GM23338 (cell line): ENCODE data around the gene ING4. TPM values are rescaled to one million over a fixed set of nuclear protein-coding genes. Genes with fewer than 3 reads are reported as not detected.

Experiments used
- ATAC-seq: fragments of 200-7000 bp; cut with Tn5 transposase; 3 replicates; pipeline ENCODE4 v1.9.1; 2020
- DNase-seq: peaks from one replicate; pipeline ENCODE4 v3.0.0-alpha.2; 2015; ENCODE audit warnings: low spot score
- H2AFZ ChIP-seq: fragments of 200-600 bp; sonication (generic); 2 replicates; pipeline ENCODE4 v1.8.0; 2016; ENCODE audit warnings: antibody characterized with exemption, mild to moderate bottlenecking, moderate library complexity
- H3F3A ChIP-seq: fragments of 200-600 bp; sonication (generic); replicated peaks from 2 replicates; pipeline ENCODE4 v1.8.0; 2017; ENCODE audit warnings: antibody characterized with exemption, mixed run types, low read depth
- H3K27ac ChIP-seq: fragments of 200-600 bp; sonication (generic); 2 replicates; pipeline ENCODE4 v1.6.1; 2016; ENCODE audit warnings: low read depth
- H3K27me3 ChIP-seq: fragments of 200-600 bp; sonication (generic); 2 replicates; pipeline ENCODE4 v1.8.0; 2016; ENCODE audit warnings: mild to moderate bottlenecking, mixed run types, moderate library complexity; ENCODE audit not compliant: insufficient read depth
- H3K36me3 ChIP-seq: fragments of 200-600 bp; sonication (generic); 2 replicates; pipeline ENCODE4 v1.8.0; 2016; ENCODE audit warnings: mild to moderate bottlenecking; ENCODE audit not compliant: insufficient read depth
- H3K4me1 ChIP-seq: fragments of 200-600 bp; sonication (generic); 2 replicates; pipeline ENCODE4 v1.8.0; 2016; ENCODE audit warnings: mild to moderate bottlenecking, moderate library complexity; ENCODE audit not compliant: insufficient read depth
- H3K4me2 ChIP-seq: fragments of 200-600 bp; sonication (generic); 2 replicates; pipeline ENCODE4 v1.7.1; 2017; ENCODE audit warnings: mixed run types
- H3K4me3 ChIP-seq: fragments of 200-600 bp; sonication (generic); 2 replicates; pipeline ENCODE4 v1.6.1; 2016; ENCODE audit warnings: mixed run types
- H3K79me2 ChIP-seq: fragments of 200-600 bp; sonication (generic); replicated peaks from 2 replicates; pipeline ENCODE4 v1.8.0; 2017; ENCODE audit warnings: mild to moderate bottlenecking; ENCODE audit not compliant: insufficient read depth
- H3K9me2 ChIP-seq: fragments of 200-600 bp; sonication (generic); 2 replicates; pipeline ENCODE4 v1.8.0; 2017; ENCODE audit not compliant: insufficient read depth
- H4K20me1 ChIP-seq: fragments of 200-600 bp; sonication (generic); replicated peaks from 2 replicates; pipeline ENCODE4 v1.8.0; 2017; ENCODE audit warnings: mild to moderate bottlenecking; ENCODE audit not compliant: insufficient read depth
- H3K27ac Mint-ChIP-seq: 2 replicates; pipeline ENCODE4 v1.8.0; 2020; ENCODE audit warnings: inconsistent platforms, mild to moderate bottlenecking, moderate library complexity, mixed read lengths
- H3K27me3 Mint-ChIP-seq: 3 replicates; pipeline ENCODE4 v1.8.0; 2022; ENCODE audit warnings: low read depth, mild to moderate bottlenecking, moderate library complexity, mixed read lengths, inconsistent platforms; ENCODE audit not compliant: insufficient read depth, poor library complexity
- H3K36me3 Mint-ChIP-seq: 3 replicates; pipeline ENCODE4 v1.8.0; 2021; ENCODE audit warnings: low read depth, mild to moderate bottlenecking, inconsistent platforms, moderate library complexity, mixed read lengths
- H3K4me1 Mint-ChIP-seq: 3 replicates; pipeline ENCODE4 v1.8.0; 2020; ENCODE audit warnings: mild to moderate bottlenecking, inconsistent platforms, mixed read lengths
- H3K4me3 Mint-ChIP-seq: 3 replicates; pipeline ENCODE4 v1.8.0; 2021; ENCODE audit warnings: moderate library complexity, mild to moderate bottlenecking, inconsistent platforms, mixed read lengths
- H3K9me3 Mint-ChIP-seq: 3 replicates; pipeline ENCODE4 v1.8.0; 2020; ENCODE audit warnings: moderate library complexity, mild to moderate bottlenecking, inconsistent platforms, mixed read lengths
- EZH2phosphoT487 ChIP-seq: fragments of 200-600 bp; sonication (generic); IDR thresholded peaks from one replicate; pipeline ENCODE4 v1.8.1; 2018; ENCODE audit warnings: antibody characterized with exemption; ENCODE audit not compliant: unreplicated experiment
- NANOG ChIP-seq: IDR thresholded peaks from 2 replicates; pipeline ENCODE4 v1.6.1; 2016; ENCODE audit warnings: antibody characterized with exemption, borderline replicate concordance
- STAT1 ChIP-seq: IDR thresholded peaks from one replicate; pipeline ENCODE4 v1.6.1; 2016; ENCODE audit warnings: antibody characterized with exemption; ENCODE audit not compliant: unreplicated experiment
- ZNF462 ChIP-seq: fragments of 250-450 bp; sonication (Bioruptor Pico); IDR thresholded peaks from 2 replicates; pipeline ENCODE4 v1.5.0; 2020; ENCODE audit warnings: mild to moderate bottlenecking, moderate library complexity
- polyA plus RNA-seq: library from polyadenylated mRNA; unstranded; fragments of >200 nt; fragmentation: Nextera tagmentation; extraction: Ambion mirVana; gene quantifications from 2 replicates; pipeline ENCODE4 v1.2.1, GENCODE V29; 2016
- total RNA-seq: library from RNA; depleted of rRNA; stranded (reverse); fragments of >200 nt; shearing (Covaris generic); gene quantifications from 2 replicates; pipeline ENCODE4 v1.2.3, GENCODE V29; 2014
- TF ChIP-seq, protein P1 (sequence below): IDR thresholded peaks from one replicate; pipeline ENCODE4 v1.6.1; 2018; ENCODE audit warnings: antibody characterized with exemption; ENCODE audit not compliant: unreplicated experiment
- TF ChIP-seq, protein P2 (sequence below): IDR thresholded peaks from 2 replicates; pipeline ENCODE4 v1.6.1; 2016; ENCODE audit warnings: antibody characterized with exemption

ING4 gene
- total and polyA plus RNA-seq, 2 experiments from 2014 or later, result 22.0 to 29.6 TPM

GRCh38 chr12:6664902-6665301, 2.0 kb upstream of the ING4 start (continued):
- TF ChIP-seq, protein P1, sequence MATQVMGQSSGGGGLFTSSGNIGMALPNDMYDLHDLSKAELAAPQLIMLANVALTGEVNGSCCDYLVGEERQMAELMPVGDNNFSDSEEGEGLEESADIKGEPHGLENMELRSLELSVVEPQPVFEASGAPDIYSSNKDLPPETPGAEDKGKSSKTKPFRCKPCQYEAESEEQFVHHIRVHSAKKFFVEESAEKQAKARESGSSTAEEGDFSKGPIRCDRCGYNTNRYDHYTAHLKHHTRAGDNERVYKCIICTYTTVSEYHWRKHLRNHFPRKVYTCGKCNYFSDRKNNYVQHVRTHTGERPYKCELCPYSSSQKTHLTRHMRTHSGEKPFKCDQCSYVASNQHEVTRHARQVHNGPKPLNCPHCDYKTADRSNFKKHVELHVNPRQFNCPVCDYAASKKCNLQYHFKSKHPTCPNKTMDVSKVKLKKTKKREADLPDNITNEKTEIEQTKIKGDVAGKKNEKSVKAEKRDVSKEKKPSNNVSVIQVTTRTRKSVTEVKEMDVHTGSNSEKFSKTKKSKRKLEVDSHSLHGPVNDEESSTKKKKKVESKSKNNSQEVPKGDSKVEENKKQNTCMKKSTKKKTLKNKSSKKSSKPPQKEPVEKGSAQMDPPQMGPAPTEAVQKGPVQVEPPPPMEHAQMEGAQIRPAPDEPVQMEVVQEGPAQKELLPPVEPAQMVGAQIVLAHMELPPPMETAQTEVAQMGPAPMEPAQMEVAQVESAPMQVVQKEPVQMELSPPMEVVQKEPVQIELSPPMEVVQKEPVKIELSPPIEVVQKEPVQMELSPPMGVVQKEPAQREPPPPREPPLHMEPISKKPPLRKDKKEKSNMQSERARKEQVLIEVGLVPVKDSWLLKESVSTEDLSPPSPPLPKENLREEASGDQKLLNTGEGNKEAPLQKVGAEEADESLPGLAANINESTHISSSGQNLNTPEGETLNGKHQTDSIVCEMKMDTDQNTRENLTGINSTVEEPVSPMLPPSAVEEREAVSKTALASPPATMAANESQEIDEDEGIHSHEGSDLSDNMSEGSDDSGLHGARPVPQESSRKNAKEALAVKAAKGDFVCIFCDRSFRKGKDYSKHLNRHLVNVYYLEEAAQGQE, result no peak
- no peak for TF ChIP-seq ZNF462
- no peak for TF ChIP-seq STAT1

- Histone ChIP-seq H3K27me3 (no peaks in the 10 kb centered on the region), H3K27ac (0 out of 2 replicates have a peak overlapping the region, but pooled peaks have one; percentile 11), H3K4me3 (peak overlapping the region; percentile 61), H3K4me1 (peaks cover 5% of the 10 kb centered on the region; the same call in 1 of the 2 replicates), H3K36me3 (peaks cover 4% of the 10 kb centered on the region; the same call in 1 of the 2 replicates), H3F3A (peaks cover 8% of the 10 kb centered on the region; the same call in 1 of the 2 replicates), H4K20me1 (no peaks in the 10 kb centered on the region), H3K4me2 (peak overlapping the region; percentile 83), H3K79me2 (peaks cover 14% of the 10 kb centered on the region), H3K9me2 (peaks cover 4% of the 10 kb centered on the region), H2AFZ (no peak overlapping the region)
- Mint-ChIP-seq H3K4me3 (peak overlapping the region; percentile 92), H3K27me3 (peaks cover 9% of the 10 kb centered on the region), H3K4me1 (peaks cover 6% of the 10 kb centered on the region; the same call in 2 of the 3 replicates), H3K36me3 (peaks cover 12% of the 10 kb centered on the region), H3K9me3 (no peaks in the 10 kb centered on the region), H3K27ac (peak overlapping the region; percentile 98)
- TF ChIP-seq, protein P1, result no peak
- TF ChIP-seq EZH2phosphoT487, result no peak
- TF ChIP-seq NANOG, result no peak
- TF ChIP-seq, protein P2, sequence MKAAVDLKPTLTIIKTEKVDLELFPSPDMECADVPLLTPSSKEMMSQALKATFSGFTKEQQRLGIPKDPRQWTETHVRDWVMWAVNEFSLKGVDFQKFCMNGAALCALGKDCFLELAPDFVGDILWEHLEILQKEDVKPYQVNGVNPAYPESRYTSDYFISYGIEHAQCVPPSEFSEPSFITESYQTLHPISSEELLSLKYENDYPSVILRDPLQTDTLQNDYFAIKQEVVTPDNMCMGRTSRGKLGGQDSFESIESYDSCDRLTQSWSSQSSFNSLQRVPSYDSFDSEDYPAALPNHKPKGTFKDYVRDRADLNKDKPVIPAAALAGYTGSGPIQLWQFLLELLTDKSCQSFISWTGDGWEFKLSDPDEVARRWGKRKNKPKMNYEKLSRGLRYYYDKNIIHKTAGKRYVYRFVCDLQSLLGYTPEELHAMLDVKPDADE, result no peak
- peak; percentile 75 for ATAC-seq
- DNase-seq, result peak; percentile 70
Measured at GRCh38 chr12:6662602-6662905, 365 bp downstream of the ING4 start.
